Measurements from ENCODE around the gene FBXL20. TPM values are rescaled to one million over a fixed set of nuclear protein-coding genes. Genes with fewer than 3 reads are reported as not detected.

The FBXL20 gene
- total and polyA plus RNA-seq, 10 of the 15 experiments (the other 5 are each of a cell fraction or from before 2014, with no cell fraction given): 1.2 to 8.3 (median 4.4) TPM

- no peak overlapping the region for H3K4me2 ChIP-seq (ENCODE audit: control insufficient read depth, insufficient read depth)
- intact Hi-C loops (cut with micrococcal nuclease; ENCODE audit: unreplicated experiment): no loop called here
- RAD21 ChIA-PET (ENCODE audit: unreplicated experiment): interaction anchor here (1.4 to 11.3 kb wide), 3 partner anchors 31 to 385 kb away, joined by 3 to 160 read pairs (median 4); no protein-coding TSS in a partner anchor
Measured at GRCh38 chr17:39238311-39238972, 163.0 kb downstream of the FBXL20 start.

More at GRCh38 chr17:39238311-39238972, 163.0 kb downstream of the FBXL20 start:
- Histone ChIP-seq H3K27me3 (replicated peaks in 1 of 2; ENCODE audit: control insufficient read depth in 2 of 2, insufficient read depth in 2 of 2, low read length in 1 of 2) (no peaks in the 10 kb centered on the region; a peak in 2 of 4 replicates), H3K9me3 (replicated peaks; ENCODE audit: control insufficient read depth, insufficient read depth, low read length) (no peaks in the 10 kb centered on the region), H3K4me1 (ENCODE audit: control insufficient read depth, insufficient read depth, low read length) (no peaks in the 10 kb centered on the region), H3K36me3 (ENCODE audit: control insufficient read depth in 2 of 2, insufficient read depth in 2 of 2, low read length in 1 of 2) (no peaks in the 10 kb centered on the region), H3K4me3 (no peak overlapping the region), H4K20me1 (ENCODE audit: control insufficient read depth, insufficient read depth) (no peaks in the 10 kb centered on the region), H3K79me2 (ENCODE audit: control insufficient read depth, insufficient read depth, low read length) (no peaks in the 10 kb centered on the region), H2AFZ (ENCODE audit: control insufficient read depth, low read depth, low read length) (no peak overlapping the region), H3K27ac (ENCODE audit: control insufficient read depth, insufficient read depth) (no peak overlapping the region), H3K9ac (ENCODE audit: control insufficient read depth, insufficient read depth, low read length) (no peak overlapping the region)
- CTCF ChIA-PET: interaction anchor here (0.6 to 21.3 kb wide), 18 partner anchors 9 to 1057 kb away, joined by 3 to 658 read pairs (median 4); partner anchors contain the start of gene RPL19
- FAIRE-seq: no peak
- WGBS (ENCODE audit: insufficient coverage, insufficient replicate concordance, low lambda C conversion rate, missing lambda C conversion rate): 14% methylated on average over 15 of the region's 15 CpGs
- POLR2A ChIA-PET: no interaction called here
- peak; percentile 36 for DNase-seq (ENCODE audit: low read depth, low spot score)
- peak; percentile 9 for ATAC-seq
- SMC1A ChIA-PET (ENCODE audit: uncharacterized antibody, unreplicated experiment): interaction anchor here (1.2 to 2.3 kb wide), 3 partner anchors 11 to 32 kb away, joined by 4 to 15 read pairs (median 4); no protein-coding TSS in a partner anchor
- in situ Hi-C loops (cut with MboI): no loop called here
- TF ChIP-seq ZNF622 (IDR thresholded peaks at IDR 0.05): no peak
- TF ChIP-seq ZNF687 (IDR thresholded peaks at IDR 0.05): no peak
- TF ChIP-seq ATF2 (IDR thresholded peaks at IDR 0.05; ENCODE audit: low read length): no peak
- no peak for TF ChIP-seq CUX1 (IDR thresholded peaks at IDR 0.05; ENCODE audit: insufficient replicate concordance, low read depth, low read length)
- TF ChIP-seq SKIL (IDR thresholded peaks at IDR 0.05; ENCODE audit: low read depth, poor library complexity, severe bottlenecking): no peak
- BruUV-seq (replicated peaks): no TSS peak

Data from GM12878 (cell line).